ENCODE measurements around the gene ABCD4.

The ABCD4 gene

GRCh38 chr14:74259513-74259912 lies 43.2 kb downstream of the ABCD4 start:
- no peak for DNase-seq (ENCODE audit: low spot score)

- DNase-seq (ENCODE audit: low spot score) = no peak
Measured at GRCh38 chr14:74258764-74259035, 44.0 kb downstream of the ABCD4 start.

- DNase-seq (ENCODE audit: low spot score) = no peak
Measured at GRCh38 chr14:74257941-74258763, 44.6 kb downstream of the ABCD4 start.

GRCh38 chr14:74257078-74257940 lies 45.4 kb downstream of the ABCD4 start:
- peak; percentile 50 for DNase-seq (ENCODE audit: low spot score)

- DNase-seq (ENCODE audit: low spot score) = no peak
Measured at GRCh38 chr14:74255281-74255680, 47.5 kb downstream of the ABCD4 start.

- no peak for DNase-seq (ENCODE audit: low spot score)
Measured at GRCh38 chr14:74249433-74250375, 53.0 kb downstream of the ABCD4 start.

- no peak for DNase-seq (ENCODE audit: low spot score)
Measured at GRCh38 chr14:74248017-74248416, 54.7 kb downstream of the ABCD4 start.

GRCh38 chr14:74246542-74246941 lies 56.2 kb downstream of the ABCD4 start:
- no peak for DNase-seq (ENCODE audit: low spot score)

- DNase-seq (ENCODE audit: low spot score) = no peak
Measured at GRCh38 chr14:74245292-74245691, 57.4 kb downstream of the ABCD4 start.

GRCh38 chr14:74244115-74244514 lies 58.6 kb downstream of the ABCD4 start:
- DNase-seq (ENCODE audit: low spot score) = no peak

GRCh38 chr14:74243051-74243450 lies 59.7 kb downstream of the ABCD4 start:
- no peak for DNase-seq (ENCODE audit: low spot score)

- DNase-seq (ENCODE audit: low spot score) = no peak
Measured at GRCh38 chr14:74242780-74243042, 60.0 kb downstream of the ABCD4 start.

GRCh38 chr14:74242021-74242779 lies 60.5 kb downstream of the ABCD4 start:
- no peak for DNase-seq (ENCODE audit: low spot score)

GRCh38 chr14:74241652-74242017 lies 61.1 kb downstream of the ABCD4 start:
- no peak for DNase-seq (ENCODE audit: low spot score)

- DNase-seq (ENCODE audit: low spot score) = no peak
Measured at GRCh38 chr14:74240794-74241651, 61.7 kb downstream of the ABCD4 start.

- DNase-seq (ENCODE audit: low spot score) = no peak
Measured at GRCh38 chr14:74239848-74240793, 62.6 kb downstream of the ABCD4 start.

- DNase-seq (ENCODE audit: low spot score) = no peak
Measured at GRCh38 chr14:74238974-74239847, 63.5 kb downstream of the ABCD4 start, which contains the start of gene VSX2. VSX2 (plus strand) TSS chr14:74239449; CDS start chr14:74239562, 113 bp downstream.

GRCh38 chr14:74237441-74237840 lies 65.3 kb downstream of the ABCD4 start:
- DNase-seq (ENCODE audit: low spot score) = no peak

Measured in NAMALWA (cell line).